ENCODE data around the gene INF2. TPM values are rescaled to one million over a fixed set of nuclear protein-coding genes. Genes with fewer than 3 reads are reported as not detected.

Gene INF2
- total and polyA plus RNA-seq, 9 of the 15 experiments (the other 6 are each of a cell fraction or from before 2014, with no cell fraction given), result 0.56 to 31.3 (median 7.8) TPM

GRCh38 chr14:104703269-104703668 lies 13.9 kb downstream of the INF2 start:
- no peak for ATAC-seq
- no peak for DNase-seq (ENCODE audit: extremely low read depth in 1 of 4, low spot score in 3 of 4)
- TF ChIP-seq SUPT5H (IDR thresholded peaks at IDR 0.05), result no peak
- TF ChIP-seq POLR2G (IDR thresholded peaks at IDR 0.05; ENCODE audit: low read depth, low read length), result 0 out of 2 replicates have a peak, but pooled peaks have one; percentile 13
- no peak for TF ChIP-seq PURB (CRISPR knock-in tag; IDR thresholded peaks at IDR 0.05; ENCODE audit: low read depth)
- no peak for TF ChIP-seq XRCC3 (IDR thresholded peaks at IDR 0.05)
- TF ChIP-seq, protein P1, sequence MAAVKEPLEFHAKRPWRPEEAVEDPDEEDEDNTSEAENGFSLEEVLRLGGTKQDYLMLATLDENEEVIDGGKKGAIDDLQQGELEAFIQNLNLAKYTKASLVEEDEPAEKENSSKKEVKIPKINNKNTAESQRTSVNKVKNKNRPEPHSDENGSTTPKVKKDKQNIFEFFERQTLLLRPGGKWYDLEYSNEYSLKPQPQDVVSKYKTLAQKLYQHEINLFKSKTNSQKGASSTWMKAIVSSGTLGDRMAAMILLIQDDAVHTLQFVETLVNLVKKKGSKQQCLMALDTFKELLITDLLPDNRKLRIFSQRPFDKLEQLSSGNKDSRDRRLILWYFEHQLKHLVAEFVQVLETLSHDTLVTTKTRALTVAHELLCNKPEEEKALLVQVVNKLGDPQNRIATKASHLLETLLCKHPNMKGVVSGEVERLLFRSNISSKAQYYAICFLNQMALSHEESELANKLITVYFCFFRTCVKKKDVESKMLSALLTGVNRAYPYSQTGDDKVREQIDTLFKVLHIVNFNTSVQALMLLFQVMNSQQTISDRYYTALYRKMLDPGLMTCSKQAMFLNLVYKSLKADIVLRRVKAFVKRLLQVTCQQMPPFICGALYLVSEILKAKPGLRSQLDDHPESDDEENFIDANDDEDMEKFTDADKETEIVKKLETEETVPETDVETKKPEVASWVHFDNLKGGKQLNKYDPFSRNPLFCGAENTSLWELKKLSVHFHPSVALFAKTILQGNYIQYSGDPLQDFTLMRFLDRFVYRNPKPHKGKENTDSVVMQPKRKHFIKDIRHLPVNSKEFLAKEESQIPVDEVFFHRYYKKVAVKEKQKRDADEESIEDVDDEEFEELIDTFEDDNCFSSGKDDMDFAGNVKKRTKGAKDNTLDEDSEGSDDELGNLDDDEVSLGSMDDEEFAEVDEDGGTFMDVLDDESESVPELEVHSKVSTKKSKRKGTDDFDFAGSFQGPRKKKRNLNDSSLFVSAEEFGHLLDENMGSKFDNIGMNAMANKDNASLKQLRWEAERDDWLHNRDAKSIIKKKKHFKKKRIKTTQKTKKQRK (IDR thresholded peaks at IDR 0.05; ENCODE audit: borderline replicate concordance, low read depth, low read length), result no peak
- TF ChIP-seq ELF2 (CRISPR knock-in tag; IDR thresholded peaks at IDR 0.05), result no peak
- TF ChIP-seq RFX1 (IDR thresholded peaks at IDR 0.05), result no peak
- POLR2A ChIA-PET, result interaction anchor here (0.6 to 1.1 kb wide), 3 partner anchors 9 to 1940 kb away, joined by 3 read pairs; no protein-coding TSS in a partner anchor
- FAIRE-seq, result no peak
- H3K79me2 ChIP-seq (ENCODE audit: control insufficient read depth, insufficient read depth, low read length), result no peaks in the 10 kb centered on the region
- no peak overlapping the region for H3K27ac ChIP-seq (ENCODE audit: extremely low read depth, low read depth, low read length)
- WGBS (ENCODE audit: insufficient coverage, low coverage, missing lambda C conversion rate), result 91% methylated on average over 8 of the region's 28 CpGs
- no peaks in the 10 kb centered on the region for H3K9me1 ChIP-seq (ENCODE audit: control insufficient read depth, insufficient read depth, low read length)
- peaks cover 33% of the 10 kb centered on the region; the same call in 2 of the 3 replicates for H3K36me3 ChIP-seq (ENCODE audit: control insufficient read depth, insufficient read depth, low read length)
- H3K9ac ChIP-seq (ENCODE audit: insufficient read depth in 1 of 2, low read depth in 2 of 2, low read length in 2 of 2), result no peak overlapping the region
- H3K4me3 ChIP-seq, result no peak overlapping the region
- CTCF ChIA-PET (ENCODE audit: low intra/inter-chr PET ratio), result no interaction called here
- no peaks in the 10 kb centered on the region for H3K9me3 ChIP-seq (replicated peaks; ENCODE audit: control insufficient read depth, insufficient read depth, low read depth, low read length)
- no peak overlapping the region for H2AFZ ChIP-seq (ENCODE audit: low read depth, low read length)
- peaks cover 15 to 67% of the 10 kb centered on the region in 2 experiments; a peak in 4 of 5 replicates for H3K4me1 ChIP-seq (replicated peaks in 1 of 2; ENCODE audit: control insufficient read depth in 2 of 2, insufficient read depth in 2 of 2, low read length in 2 of 2)
- intact Hi-C loops (cut with micrococcal nuclease), result no loop called here
- in situ Hi-C loops (cut with MboI), result no loop called here
- no peak overlapping the region for H3K4me2 ChIP-seq (ENCODE audit: insufficient read depth, low read length)
- H3K27me3 ChIP-seq (ENCODE audit: control insufficient read depth in 2 of 2, insufficient read depth in 2 of 2, low read length in 2 of 2), result no peaks in the 10 kb centered on the region
- H4K20me1 ChIP-seq (replicated peaks; ENCODE audit: control insufficient read depth, insufficient read depth, low read length), result no peaks in the 10 kb centered on the region
- BruUV-seq (replicated peaks), result no TSS peak

Data from K562 (cell line).